NCI-H446 treated with DMSO at 0.1 percent for 48 hours (cell line): Measurements from ENCODE around the gene TRAF3.
A peak's percentile ranks its signal among the peaks of the same experiment; 100 is the strongest.
"Not testable (repeated sequence)": the region's sequence is repeated elsewhere in the genome, so short reads cannot be mapped to it uniquely, and the experiment has no call there.

Experiments used
- DNase-seq: peaks from one replicate; lab custom pipeline; 2025; lab: John Stamatoyannopoulos, UW

The TRAF3 gene

GRCh38 chr14:102751088-102751487, 26.2 kb upstream of the TRAF3 start:
- no peak for DNase-seq

- no peak for DNase-seq
These were observed 24.9 kb upstream of the TRAF3 start for GRCh38 chr14:102752239-102752847.

- no peak for DNase-seq
These were observed 22.6 kb upstream of the TRAF3 start for GRCh38 chr14:102754370-102755262.

GRCh38 chr14:102757646-102758045, 19.6 kb upstream of the TRAF3 start:
- no peak for DNase-seq

GRCh38 chr14:102758087-102758486, 19.2 kb upstream of the TRAF3 start:
- DNase-seq: no peak

- no peak for DNase-seq
These were observed 17.6 kb upstream of the TRAF3 start for GRCh38 chr14:102759456-102760187.

- DNase-seq: no peak
These were observed 16.6 kb upstream of the TRAF3 start for GRCh38 chr14:102760496-102761193.

- no peak for DNase-seq
These were observed 16.0 kb upstream of the TRAF3 start for GRCh38 chr14:102761206-102761605.

GRCh38 chr14:102764220-102764671, 13.0 kb upstream of the TRAF3 start:
- no peak for DNase-seq

- not testable (repeated sequence) for DNase-seq
These were observed 11.5 kb upstream of the TRAF3 start for GRCh38 chr14:102765770-102766169.

- DNase-seq: no peak
These were observed 8.8 kb upstream of the TRAF3 start for GRCh38 chr14:102768223-102769048.

GRCh38 chr14:102769049-102769327, 8.3 kb upstream of the TRAF3 start:
- DNase-seq: no peak

GRCh38 chr14:102770147-102771123, 6.8 kb upstream of the TRAF3 start:
- no peak for DNase-seq

GRCh38 chr14:102771144-102771543, 6.1 kb upstream of the TRAF3 start:
- DNase-seq: no peak

- no peak for DNase-seq
These were observed 4.3 kb upstream of the TRAF3 start for GRCh38 chr14:102772781-102773570.

GRCh38 chr14:102774391-102775153, 2.7 kb upstream of the TRAF3 start:
- peak; percentile 61 for DNase-seq

- DNase-seq: no peak
These were observed 1.1 kb upstream of the TRAF3 start for GRCh38 chr14:102775855-102776760.
